Choroid plexus epithelial cell (primary cell): ENCODE measurements around the gene SCP2.
"Not testable (repeated sequence)": the region's sequence is repeated elsewhere in the genome, so short reads cannot be mapped to it uniquely, and the experiment has no call there.

Experiments used
- DNase-seq: peaks from one replicate; pipeline ENCODE4 v3.0.0-alpha.2; 2010; ENCODE audit warnings: low read depth
- H3K4me3 ChIP-seq: 2 replicates; pipeline ENCODE4 v1.5.1; 2011; ENCODE audit warnings: low read depth, mild to moderate bottlenecking, control low read depth, low read length, moderate library complexity
- CTCF ChIP-seq: conservative IDR thresholded peaks from 2 replicates; pipeline ENCODE4 v1.5.1; 2011; ENCODE audit warnings: low read depth, mild to moderate bottlenecking, control low read depth, inconsistent platforms, low read length, moderate library complexity

SCP2 gene

DNA sequence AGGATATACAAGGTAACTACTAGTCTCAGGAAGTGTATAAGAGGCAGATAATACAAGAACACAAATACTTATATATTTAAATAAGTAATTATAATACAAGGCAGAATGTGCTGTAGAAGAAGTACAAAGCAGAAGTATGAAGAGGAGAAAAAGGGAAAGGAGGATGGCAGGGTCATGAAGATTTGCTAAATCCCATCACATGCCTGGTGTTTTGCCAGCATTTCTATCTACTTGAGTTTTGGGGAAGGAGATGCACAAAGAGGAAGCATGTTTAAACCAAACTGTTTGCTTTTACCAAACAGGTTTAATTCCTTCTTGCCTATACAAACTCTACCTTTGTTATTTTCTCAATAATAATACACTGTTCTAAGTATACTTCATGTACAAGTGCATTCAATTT is 74.1 kb downstream of the SCP2 start:
- DNase-seq, result no peak
- H3K4me3 ChIP-seq, result no peak overlapping the region
- no peak for TF ChIP-seq CTCF

GRCh38 chr1:53006612-53007011 is 79.5 kb downstream of the SCP2 start:
- not testable (repeated sequence) for DNase-seq, H3K4me3 ChIP-seq

DNA sequence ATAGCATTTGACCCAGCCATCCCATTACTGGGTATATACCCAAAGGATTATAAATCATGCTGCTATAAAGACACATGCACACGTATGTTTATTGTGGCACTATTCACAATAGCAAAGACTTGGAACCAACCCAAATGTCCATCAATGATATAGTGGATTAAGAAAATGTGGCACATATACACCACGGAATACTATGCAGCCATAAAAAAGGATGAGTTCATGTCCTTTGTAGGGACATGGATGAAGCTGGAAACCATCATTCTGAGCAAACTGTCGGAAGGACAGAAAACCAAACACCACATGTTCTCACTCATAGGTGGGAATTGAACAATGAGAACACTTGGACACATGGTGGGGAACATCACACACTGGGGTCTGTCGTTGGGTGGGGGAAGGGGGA is 83.2 kb downstream of the SCP2 start:
- not testable (repeated sequence) for H3K4me3 ChIP-seq, DNase-seq

DNA sequence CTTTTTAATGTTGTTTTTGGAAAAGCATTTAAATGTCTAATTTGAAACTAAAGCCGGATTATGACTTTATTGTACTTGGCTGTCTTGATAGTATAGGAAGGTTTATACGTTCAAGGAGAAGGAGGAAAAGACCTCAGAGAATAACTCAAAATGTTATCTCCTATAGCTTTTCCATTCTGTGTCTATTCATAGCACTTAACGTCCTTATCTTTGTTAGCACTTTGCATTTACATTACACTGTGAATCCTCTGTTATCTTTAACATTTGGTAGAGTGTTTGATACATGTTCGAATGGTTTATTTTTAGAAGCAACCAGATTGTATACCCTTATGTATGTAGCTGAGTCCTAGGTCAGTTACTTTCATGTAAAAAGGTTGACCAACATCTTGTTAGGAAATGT is 84.1 kb downstream of the SCP2 start:
- no peak for TF ChIP-seq CTCF
- DNase-seq, result no peak
- H3K4me3 ChIP-seq, result no peak overlapping the region

DNA sequence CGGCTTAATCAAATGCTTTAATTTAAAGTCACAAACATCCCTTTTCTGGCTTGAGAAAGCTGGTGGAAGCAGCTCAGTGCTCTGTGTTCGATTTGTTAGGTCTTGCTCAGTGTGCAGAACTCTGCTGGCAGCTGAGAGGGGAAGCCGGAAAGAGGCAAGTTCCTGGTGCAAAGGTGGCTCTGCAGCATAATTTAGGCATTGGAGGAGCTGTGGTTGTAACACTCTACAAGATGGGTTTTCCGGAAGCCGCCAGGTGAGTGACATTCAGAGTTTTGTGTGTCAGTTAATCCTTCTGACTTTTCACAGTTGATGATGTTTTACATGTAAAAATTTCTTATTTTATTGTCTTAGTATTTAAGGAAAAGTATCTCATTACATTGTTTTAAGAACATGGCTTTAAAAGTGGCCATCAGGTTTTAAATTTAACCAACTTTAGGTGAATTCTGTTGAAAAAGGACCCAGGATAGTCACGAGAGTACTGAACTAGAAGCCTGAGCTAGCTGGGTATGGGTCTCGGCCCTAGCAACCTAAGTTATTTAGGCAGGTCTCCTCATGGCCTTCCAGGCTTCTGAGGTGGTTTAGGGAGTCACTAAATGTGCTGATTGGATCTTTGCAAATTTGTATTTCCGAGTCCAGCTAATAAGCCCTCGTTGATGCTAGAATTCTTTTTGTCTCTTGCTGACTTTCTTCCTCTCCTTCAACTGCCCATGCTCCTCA is 87.9 kb downstream of the SCP2 start:
- H3K4me3 ChIP-seq, result peak overlapping the region; percentile 72
- no peak for TF ChIP-seq CTCF
- peak; percentile 96 for DNase-seq

DNA sequence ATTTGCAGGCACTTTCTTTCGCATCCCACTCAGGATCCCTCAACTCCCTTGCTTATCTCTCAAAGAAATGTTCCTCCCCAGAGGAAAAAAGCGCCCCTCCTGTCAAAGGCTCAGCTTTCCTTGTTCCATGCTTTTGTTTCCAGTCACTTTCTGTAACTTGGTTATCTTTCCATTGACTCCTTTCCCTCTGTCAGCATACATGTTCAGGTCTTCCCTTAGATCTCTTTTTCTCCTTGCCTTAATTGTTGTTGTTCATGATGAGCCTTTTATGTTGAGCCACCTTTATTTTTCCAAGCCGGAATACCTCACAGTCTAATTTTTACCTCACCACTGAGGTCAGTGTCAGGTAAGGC is 88.4 kb downstream of the SCP2 start:
- peak overlapping the region; percentile 72 for H3K4me3 ChIP-seq
- TF ChIP-seq CTCF, result no peak
- no peak for DNase-seq

DNA sequence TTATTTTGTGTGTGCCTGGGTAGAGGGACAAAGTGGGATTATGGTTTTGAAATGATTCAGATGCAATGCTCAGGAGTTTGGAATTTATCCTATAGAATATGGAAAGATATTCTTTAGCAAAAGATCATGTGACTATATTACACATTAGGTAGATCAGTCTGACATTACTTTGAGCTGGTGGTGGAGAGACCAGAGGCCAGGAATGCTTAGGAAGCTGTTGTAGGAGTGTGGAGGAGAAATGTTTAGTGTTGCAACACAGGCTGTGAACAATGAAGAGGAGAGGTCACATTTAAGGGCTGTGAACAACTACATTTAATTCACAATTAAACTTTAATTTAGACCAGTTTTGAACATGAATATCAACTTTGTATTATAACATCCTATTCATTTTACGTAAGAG is 89.6 kb downstream of the SCP2 start:
- DNase-seq, result peak; percentile 35
- H3K4me3 ChIP-seq, result no peak overlapping the region
- no peak for TF ChIP-seq CTCF

DNA sequence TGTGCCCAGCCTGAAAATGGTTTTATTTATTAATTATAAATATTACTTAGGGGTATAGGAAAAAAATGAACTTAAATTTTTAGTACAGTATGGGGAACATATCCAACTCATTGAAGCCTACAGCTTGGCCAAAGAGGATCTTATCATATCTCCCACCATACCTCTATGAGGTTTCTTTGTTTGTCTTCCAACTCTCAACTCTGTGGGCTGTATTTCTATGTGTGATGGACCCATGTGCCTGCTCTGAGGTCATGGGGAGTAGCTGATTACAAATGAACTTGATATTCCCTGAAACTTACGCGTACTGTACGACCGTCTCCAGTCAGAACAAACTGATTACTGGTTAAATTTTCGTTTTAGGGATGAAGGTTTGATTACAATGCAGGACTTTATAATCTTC is 93.5 kb downstream of the SCP2 start:
- no peak for DNase-seq

More for the DNA sequence above, 93.5 kb downstream of the SCP2 start:
- H3K4me3 ChIP-seq, result no peak overlapping the region
- TF ChIP-seq CTCF, result no peak
